GM18508 (cell line): ENCODE data around the gene ATP10A.

Experiments
- ATAC-seq: cut with Tn5 transposase; IDR thresholded peaks from one replicate; pipeline ENCODE4 v1.9.1; 2021; ENCODE audit warnings: moderate number of reproducible peaks; ENCODE audit not compliant: insufficient read depth, unreplicated experiment

Gene ATP10A

GRCh38 chr15:25838191-25838870 is 24.8 kb downstream of the ATP10A start:
- ATAC-seq, result no peak

DNA sequence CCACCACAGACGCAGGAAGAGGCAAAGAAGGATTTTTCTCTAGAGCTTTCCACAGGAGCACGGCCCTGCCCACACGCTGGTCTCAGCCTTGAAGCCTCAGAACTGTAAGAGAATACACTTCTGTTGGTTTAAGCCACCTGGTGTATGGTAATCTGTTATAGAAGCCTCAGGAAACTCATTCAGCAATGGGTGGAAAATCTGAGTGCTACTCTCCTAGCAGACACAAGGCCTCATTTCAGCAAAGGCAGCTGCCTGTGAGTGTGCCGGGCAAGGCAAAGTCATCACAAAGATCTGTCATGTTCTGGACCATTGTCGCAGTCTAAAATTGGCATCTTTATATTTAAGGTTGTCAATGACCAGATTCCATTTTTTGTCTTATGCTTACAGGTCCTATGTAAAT is 31.0 kb downstream of the ATP10A start:
- ATAC-seq, result no peak

DNA sequence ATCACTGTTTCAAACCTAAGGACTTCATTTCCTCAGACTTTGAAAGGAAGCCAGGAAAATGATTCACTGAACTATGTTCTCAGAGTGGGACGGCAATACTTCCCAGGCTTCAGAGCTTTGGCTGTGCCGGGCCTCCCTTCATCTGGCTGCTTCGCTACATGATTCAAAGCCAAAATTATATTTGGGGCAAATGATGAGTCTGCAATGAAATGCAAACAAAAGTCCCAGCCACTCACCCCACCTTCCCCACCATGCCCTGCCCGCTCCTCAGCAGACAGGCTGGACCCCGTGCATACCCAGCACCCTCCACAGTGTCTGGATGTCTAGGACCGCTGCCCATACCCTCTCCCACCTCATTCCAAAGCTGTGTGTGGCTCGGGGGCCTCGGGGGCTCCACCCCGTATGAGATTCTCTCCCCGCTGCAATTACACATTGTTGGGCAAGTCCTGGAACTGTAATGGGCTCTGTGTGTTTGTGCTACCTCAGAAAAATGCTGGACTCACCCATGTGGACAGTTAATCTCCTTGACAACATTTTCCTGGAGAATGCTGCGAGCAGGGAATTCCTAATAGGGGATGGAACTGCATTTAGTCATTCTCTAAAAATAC is 32.2 kb downstream of the ATP10A start:
- no peak for ATAC-seq

DNA sequence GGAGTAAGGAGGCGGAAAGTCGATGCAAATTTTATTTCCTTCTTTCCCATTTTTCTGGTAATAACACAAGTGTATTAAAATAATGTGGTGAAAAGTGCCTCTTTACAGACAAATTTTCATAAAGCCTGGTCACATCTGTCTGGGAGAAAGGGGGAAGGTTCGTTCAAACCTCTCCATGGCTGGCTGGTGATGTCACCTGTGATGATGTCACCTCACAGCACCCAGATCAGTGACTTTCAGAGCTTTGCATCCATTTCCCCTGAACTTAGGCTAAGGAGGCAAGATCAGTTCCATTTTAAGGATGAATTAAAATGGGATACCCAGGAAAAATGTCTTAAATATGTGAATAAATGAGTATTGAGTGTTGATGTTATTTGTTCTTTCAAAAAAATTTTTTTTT is 34.1 kb downstream of the ATP10A start:
- ATAC-seq, result no peak

- ATAC-seq, result no peak
Measured at GRCh38 chr15:25825207-25825606, 37.9 kb downstream of the ATP10A start.

DNA sequence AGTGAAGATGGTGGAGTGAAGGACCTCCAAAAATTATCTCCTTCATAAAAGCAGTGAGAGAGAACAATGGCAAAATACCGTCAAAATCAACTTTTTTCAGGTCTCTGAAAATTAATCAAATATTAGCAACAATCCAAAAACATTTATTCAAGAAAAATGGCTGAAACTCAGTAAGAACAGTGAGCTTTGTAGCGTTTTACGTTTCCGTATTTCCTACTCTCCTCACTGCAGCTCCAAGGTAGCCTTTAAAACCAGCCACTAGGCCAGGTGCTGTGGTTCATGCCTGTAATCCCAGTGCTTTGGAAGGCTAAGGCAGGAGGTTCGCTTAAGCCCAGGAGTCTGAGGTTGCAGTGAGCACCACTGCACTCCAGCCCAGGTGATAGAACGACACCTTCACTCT is 38.5 kb downstream of the ATP10A start:
- no peak for ATAC-seq

- ATAC-seq, result no peak
Measured at GRCh38 chr15:25812845-25813244, 50.3 kb downstream of the ATP10A start.

DNA sequence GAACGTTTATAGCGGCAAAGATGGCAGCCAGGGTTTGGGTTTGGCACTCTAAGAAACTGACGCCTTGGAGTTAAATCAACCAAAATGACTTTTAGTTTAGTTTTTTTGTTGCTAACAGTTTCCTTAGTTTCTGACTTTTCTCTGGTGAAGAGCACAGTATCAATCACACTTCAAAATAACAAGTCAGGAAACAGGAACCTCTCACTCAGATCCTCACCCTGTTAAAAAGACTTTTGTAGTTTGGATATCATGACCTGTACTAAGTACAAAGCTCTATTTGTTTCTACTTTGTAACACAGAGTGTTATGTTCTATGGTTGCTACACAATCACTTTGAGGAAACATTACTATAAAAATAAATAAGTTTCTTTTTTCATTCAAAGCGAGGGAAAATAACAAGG is 51.1 kb downstream of the ATP10A start:
- no peak for ATAC-seq

- ATAC-seq, result no peak
Measured at GRCh38 chr15:25811481-25811906, 51.6 kb downstream of the ATP10A start.

- ATAC-seq, result no peak
Measured at GRCh38 chr15:25810631-25811091, 52.5 kb downstream of the ATP10A start.

DNA sequence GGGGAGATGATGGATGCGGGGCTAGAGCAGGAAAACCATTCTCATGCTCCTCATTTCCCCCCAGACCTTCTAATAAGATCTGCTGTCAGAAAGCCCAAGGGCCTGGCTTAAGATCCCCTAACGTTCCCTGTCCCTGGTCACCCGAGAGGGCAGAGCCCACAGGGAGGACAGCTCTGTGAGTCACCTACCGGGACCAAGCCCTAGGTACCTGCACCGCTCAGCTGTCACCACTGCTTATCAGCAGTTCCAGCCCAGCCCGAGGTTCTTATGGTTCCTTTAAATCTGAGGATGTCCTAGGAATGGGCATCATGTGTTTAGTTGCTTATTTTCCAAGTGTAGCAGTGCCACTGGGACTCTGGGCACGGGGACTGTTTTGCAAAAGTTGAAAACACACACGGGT is 53.0 kb downstream of the ATP10A start:
- no peak for ATAC-seq

GRCh38 chr15:25807063-25807462 is 56.1 kb downstream of the ATP10A start:
- no peak for ATAC-seq

DNA sequence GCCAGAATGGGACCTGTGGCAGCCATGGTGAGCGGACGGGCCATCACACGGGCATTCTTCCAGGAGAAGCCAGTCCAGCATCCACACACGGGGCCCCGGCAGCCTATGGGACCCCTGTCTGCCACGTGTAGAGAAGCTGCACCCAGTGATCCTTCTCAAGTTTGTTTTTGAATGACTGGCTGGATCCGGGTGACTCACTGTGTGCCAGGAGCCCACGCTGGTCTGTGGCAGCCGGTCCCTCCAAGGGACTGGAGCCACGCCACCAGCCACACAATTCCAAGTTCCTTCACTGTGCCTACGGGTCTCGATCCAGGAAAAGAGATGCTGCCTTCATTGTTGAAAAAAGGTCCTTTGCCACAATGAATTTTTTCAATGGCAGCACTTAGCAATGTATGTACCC is 58.1 kb downstream of the ATP10A start:
- ATAC-seq, result no peak

DNA sequence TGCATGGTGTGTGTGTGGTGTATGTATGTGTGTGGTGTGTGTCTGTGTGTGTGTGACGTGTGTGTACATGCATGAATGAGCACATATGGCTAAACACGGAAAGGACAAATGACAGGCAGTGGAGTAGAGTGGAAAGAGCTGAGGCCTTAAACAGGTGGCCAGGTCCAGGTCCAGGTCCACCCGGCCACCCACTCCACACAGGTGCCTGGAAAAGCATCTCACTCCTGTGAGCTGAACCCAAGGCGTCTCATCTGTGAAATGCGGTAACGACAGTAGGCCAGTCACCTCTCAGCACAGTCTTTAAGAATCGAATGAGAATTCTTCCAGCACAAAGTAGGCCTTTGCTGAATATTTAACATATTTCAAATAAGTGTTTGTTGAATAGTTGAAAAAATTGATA is 58.7 kb downstream of the ATP10A start:
- ATAC-seq, result no peak

DNA sequence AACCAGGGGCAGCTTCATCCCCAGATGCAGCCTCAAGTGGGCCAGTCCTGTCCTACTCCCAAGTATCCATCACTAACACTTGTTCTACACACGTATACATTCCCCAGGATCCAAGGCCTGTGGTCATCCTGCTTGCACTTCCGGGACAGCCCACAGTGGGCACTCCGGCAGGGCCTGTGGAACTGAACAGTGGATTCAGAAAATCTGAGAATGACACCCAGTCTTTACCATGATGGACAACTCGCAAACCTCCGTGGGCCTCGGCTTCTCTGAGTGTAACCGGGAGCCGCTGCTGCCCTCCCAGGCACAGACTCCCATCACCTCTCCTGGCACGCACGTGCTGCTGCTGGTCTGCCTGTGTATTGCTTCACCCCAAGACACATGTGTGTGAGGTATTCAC is 59.6 kb downstream of the ATP10A start:
- ATAC-seq, result no peak

DNA sequence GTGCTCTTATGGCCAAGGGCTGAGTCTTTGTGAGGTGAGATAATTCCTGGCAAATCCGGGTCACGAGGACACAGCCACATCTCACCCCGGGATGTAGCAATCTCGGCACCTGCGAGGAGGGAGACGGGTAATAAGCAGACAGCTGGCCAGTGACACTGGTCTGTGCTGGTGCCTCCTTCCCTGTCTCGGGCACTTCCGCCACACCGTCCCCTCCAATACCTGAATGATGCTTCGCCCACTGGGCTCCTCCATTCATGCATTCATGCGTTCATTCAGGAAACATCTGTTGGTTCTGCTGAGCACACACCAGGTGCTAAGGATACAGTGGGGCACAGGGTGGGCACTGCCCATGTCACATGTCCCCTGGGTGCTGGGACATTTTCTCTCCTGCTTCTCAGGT is 60.1 kb downstream of the ATP10A start:
- ATAC-seq, result no peak

GRCh38 chr15:25802285-25802830 is 60.8 kb downstream of the ATP10A start:
- no peak for ATAC-seq

DNA sequence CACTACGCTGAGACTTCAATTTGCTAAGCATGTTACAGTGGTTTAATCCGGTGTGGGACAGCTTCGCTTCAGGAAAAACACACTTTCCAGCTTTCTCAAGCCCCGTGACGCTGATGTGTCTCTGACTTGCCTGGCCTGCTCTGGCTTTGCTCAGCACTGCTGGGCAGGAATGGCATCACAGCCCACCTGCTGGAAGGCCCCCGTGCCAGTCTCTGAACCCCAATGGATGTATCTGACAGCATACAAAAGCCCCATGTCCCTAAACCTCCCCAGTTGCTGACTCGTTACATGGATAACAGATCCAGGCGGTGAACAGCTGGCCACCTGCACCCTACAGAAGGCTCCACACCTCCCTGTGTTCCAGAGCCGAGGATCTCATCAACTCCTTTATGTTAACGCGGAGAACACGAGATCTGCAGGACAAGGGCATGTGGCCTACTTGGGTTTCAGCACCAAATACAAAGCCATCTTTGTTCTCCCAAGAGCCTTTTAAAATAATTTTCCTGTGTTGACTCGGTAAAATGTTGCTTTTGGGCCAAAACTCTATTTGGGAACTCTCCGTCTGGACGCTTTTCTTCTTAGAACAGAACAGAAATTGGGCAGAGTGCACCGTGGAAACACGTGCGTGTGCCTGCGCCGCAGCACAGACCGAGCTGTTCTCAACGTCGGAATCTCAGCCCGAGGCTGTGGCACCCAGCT is 61.4 kb downstream of the ATP10A start:
- no peak for ATAC-seq

DNA sequence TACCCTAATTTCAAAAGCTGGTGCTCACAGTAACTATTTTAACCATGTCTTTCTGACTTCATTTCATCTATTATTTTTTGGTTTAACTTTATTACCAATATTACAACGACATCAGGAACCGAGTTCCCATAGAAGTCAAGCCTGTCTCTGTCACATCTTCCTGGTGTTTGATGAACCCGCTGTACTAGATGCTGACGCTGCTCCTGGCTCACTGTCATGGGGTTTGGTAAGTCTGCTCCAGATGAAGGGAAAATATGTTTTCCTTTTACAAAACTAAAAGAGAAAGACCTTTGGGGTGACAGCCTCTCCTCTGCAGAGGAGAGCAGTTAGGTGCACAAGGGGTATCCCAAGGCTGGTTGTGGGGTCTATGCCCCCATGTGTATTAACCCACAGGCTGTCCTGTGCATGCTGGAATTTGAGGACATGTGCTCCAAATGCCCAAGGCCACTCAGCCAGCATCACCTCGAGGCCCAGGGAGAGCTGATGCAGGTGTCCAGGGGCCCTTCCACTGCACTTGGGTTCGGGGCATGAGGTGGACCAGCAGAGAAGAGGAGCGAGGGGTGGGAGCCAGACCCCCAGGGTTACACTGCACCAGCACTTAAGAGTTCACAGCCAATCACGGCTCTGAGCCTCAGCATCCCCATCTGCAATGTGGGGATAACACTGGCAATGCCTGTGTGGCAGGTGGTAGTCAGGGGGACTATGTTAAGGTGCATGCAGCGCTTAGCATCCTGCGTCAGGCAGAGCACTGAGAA is 62.2 kb downstream of the ATP10A start:
- ATAC-seq, result no peak

DNA sequence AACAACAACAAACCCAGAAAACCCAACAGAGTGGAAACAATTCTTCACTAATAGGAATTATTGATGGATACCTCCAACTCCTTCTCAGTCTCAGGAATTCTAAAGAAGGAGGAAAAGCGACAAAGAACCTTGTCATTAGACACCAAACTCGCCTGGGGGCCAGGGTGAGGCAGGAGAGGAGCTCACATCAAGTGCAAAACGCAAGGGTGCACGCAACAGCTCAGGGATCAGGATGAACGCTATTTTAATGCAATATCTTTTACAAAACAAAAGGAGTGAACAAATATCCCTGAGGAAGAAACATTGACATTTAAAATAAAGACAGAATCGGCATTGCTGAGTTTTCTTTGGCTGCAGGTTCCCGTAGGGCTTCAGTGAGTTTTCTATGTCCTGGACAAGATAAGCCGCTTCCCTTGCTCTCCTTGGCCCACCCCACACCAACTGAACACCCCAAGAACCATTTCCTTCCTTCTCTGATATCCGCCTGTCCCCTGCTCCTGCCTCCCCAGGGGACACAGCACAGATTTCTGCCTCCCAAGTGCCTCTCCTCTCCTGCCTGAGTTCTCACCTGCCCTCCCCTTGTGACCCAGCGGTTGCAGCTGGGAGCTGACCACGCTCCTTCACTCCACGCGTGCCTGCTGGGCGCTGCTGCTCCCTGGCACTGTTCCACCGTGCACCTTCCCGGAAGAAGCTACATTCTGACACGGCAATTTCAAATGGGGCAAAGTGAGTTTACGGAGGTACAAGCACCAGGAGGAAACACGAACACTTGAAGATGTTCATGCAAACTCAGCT is 63.0 kb downstream of the ATP10A start:
- ATAC-seq, result no peak
